Type B pancreatic cell (in vitro differentiated cells): ENCODE measurements around the gene C1QL1. TPM values are rescaled to one million over a fixed set of nuclear protein-coding genes. Genes with fewer than 3 reads are reported as not detected.

ENCODE experiments used
- DNase-seq: peaks from one replicate; pipeline ENCODE4 v3.0.0; 2021; ENCODE audit warnings: mixed read lengths; ENCODE audit not compliant: unreplicated experiment; ENCODE audit errors: extremely low spot score
- H3K27ac Mint-ChIP-seq: 2 replicates; pipeline ENCODE4 v1.8.0; 2021; ENCODE audit warnings: mild to moderate bottlenecking, mixed read lengths
- H3K27me3 Mint-ChIP-seq: 2 replicates; pipeline ENCODE4 v1.8.0; 2021; ENCODE audit warnings: mixed read lengths
- H3K36me3 Mint-ChIP-seq: 2 replicates; pipeline ENCODE4 v1.8.0; 2021; ENCODE audit warnings: mixed read lengths
- H3K4me1 Mint-ChIP-seq: one replicate; pipeline ENCODE4 v1.8.0; 2021; ENCODE audit warnings: mixed read lengths; ENCODE audit not compliant: unreplicated experiment
- H3K4me3 Mint-ChIP-seq: 2 replicates; pipeline ENCODE4 v1.8.0; 2021; ENCODE audit warnings: mild to moderate bottlenecking, mixed read lengths
- H3K9me3 Mint-ChIP-seq: 2 replicates; pipeline ENCODE4 v1.8.0; 2021; ENCODE audit warnings: mixed read lengths
- CTCF ChIP-seq: fragments of 200-600 bp; sonication (generic); conservative IDR thresholded peaks from 2 replicates; pipeline ENCODE4 v1.5.0; 2021; ENCODE audit warnings: antibody characterized with exemption, mild to moderate bottlenecking
- total RNA-seq: library from RNA; stranded (reverse); gene quantifications from 2 replicates; pipeline ENCODE4 v1.2.1, GENCODE V29; 2021; ENCODE audit warnings: low replicate concordance

Gene C1QL1
- total RNA-seq, 1 donor from 2014 or later, result 15.6 TPM

- TF ChIP-seq CTCF, result no peak
- peaks cover 7% of the 10 kb centered on the region for H3K9me3 Mint-ChIP-seq
Observed at GRCh38 chr17:44996304-44996703, 28.2 kb upstream of the C1QL1 start.

GRCh38 chr17:44995436-44996001 is 27.4 kb upstream of the C1QL1 start:
- Mint-ChIP-seq H3K27me3 (peaks cover 21% of the 10 kb centered on the region), H3K9me3 (peaks cover 7% of the 10 kb centered on the region), H3K36me3 (no peaks in the 10 kb centered on the region), H3K4me3 (no peak overlapping the region), H3K4me1 (peaks cover 3% of the 10 kb centered on the region), H3K27ac (no peak overlapping the region)
- DNase-seq, result no peak
- TF ChIP-seq CTCF, result no peak

More at GRCh38 chr17:44996304-44996703, 28.2 kb upstream of the C1QL1 start:
- no peak overlapping the region for H3K4me3 Mint-ChIP-seq
- no peak overlapping the region for H3K27ac Mint-ChIP-seq
- no peak for DNase-seq
- H3K27me3 Mint-ChIP-seq, result peaks cover 21% of the 10 kb centered on the region
- peaks cover 3% of the 10 kb centered on the region for H3K4me1 Mint-ChIP-seq
- no peaks in the 10 kb centered on the region for H3K36me3 Mint-ChIP-seq

- H3K36me3 Mint-ChIP-seq, result no peaks in the 10 kb centered on the region
- H3K27me3 Mint-ChIP-seq, result peaks cover 29% of the 10 kb centered on the region
- H3K4me1 Mint-ChIP-seq, result peaks cover 4% of the 10 kb centered on the region
- no peak for DNase-seq
- H3K9me3 Mint-ChIP-seq, result no peaks in the 10 kb centered on the region
- no peak overlapping the region for H3K27ac Mint-ChIP-seq
- no peak for TF ChIP-seq CTCF
- H3K4me3 Mint-ChIP-seq, result no peak overlapping the region
Observed at GRCh38 chr17:44992242-44992939, 24.3 kb upstream of the C1QL1 start.

GRCh38 chr17:44990994-44991393 is 22.9 kb upstream of the C1QL1 start:
- Mint-ChIP-seq H3K4me1 (peaks cover 4% of the 10 kb centered on the region), H3K27ac (no peak overlapping the region), H3K4me3 (no peak overlapping the region), H3K36me3 (no peaks in the 10 kb centered on the region), H3K27me3 (peaks cover 31% of the 10 kb centered on the region), H3K9me3 (no peaks in the 10 kb centered on the region)
- DNase-seq, result no peak
- TF ChIP-seq CTCF, result no peak

- Mint-ChIP-seq H3K4me1 (peaks cover 4% of the 10 kb centered on the region), H3K4me3 (no peak overlapping the region), H3K27ac (no peak overlapping the region), H3K9me3 (no peaks in the 10 kb centered on the region), H3K27me3 (peaks cover 40% of the 10 kb centered on the region), H3K36me3 (no peaks in the 10 kb centered on the region)
- DNase-seq, result no peak
- TF ChIP-seq CTCF, result no peak
Observed at GRCh38 chr17:44989552-44990138, 21.5 kb upstream of the C1QL1 start.
